Activated CD8-positive, alpha-beta memory T cell treated with anti-CD3 and anti-CD28 coated beads, Interleukin-2, amount 50 U/mL, for 24 hours (primary cell): ENCODE measurements around the gene TTF1.
A peak's percentile ranks its signal among the peaks of the same experiment; 100 is the strongest.

Experiments
- DNase-seq: peaks from one replicate; pipeline ENCODE4 v3.0.0-alpha.2; 2020; ENCODE audit errors: extremely low read depth

The TTF1 gene, protein sequence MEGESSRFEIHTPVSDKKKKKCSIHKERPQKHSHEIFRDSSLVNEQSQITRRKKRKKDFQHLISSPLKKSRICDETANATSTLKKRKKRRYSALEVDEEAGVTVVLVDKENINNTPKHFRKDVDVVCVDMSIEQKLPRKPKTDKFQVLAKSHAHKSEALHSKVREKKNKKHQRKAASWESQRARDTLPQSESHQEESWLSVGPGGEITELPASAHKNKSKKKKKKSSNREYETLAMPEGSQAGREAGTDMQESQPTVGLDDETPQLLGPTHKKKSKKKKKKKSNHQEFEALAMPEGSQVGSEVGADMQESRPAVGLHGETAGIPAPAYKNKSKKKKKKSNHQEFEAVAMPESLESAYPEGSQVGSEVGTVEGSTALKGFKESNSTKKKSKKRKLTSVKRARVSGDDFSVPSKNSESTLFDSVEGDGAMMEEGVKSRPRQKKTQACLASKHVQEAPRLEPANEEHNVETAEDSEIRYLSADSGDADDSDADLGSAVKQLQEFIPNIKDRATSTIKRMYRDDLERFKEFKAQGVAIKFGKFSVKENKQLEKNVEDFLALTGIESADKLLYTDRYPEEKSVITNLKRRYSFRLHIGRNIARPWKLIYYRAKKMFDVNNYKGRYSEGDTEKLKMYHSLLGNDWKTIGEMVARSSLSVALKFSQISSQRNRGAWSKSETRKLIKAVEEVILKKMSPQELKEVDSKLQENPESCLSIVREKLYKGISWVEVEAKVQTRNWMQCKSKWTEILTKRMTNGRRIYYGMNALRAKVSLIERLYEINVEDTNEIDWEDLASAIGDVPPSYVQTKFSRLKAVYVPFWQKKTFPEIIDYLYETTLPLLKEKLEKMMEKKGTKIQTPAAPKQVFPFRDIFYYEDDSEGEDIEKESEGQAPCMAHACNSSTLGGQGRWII

GRCh38 chr9:132406554-132407122 is at the start of gene TTF1:
TTF1 (minus strand) TSS chr9:132406840; CDS start chr9:132402821, 4,019 bp downstream.
- DNase-seq = peak; percentile 84

DNA sequence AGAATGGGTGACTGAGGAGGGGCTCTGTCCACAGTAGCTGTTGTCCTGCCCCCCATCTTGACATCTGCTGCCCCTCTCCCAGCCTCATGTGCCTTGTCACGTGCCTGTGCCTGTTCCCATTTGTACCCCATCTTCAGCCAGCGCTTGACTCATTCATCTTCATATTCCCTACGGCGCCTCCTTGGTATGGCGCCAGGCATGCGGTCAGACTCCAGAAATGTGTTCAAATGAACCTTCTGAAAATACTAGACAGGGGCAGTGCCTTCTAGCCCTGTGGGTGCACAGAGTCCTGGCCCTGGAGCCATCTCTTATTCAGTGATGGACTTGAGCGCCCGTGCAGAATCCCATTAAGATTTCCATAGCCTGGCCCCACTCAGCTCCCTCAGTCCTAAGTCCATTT is 49.6 kb upstream of the TTF1 start:
- no peak for DNase-seq

GRCh38 chr9:132451276-132451675 is 44.6 kb upstream of the TTF1 start:
- DNase-seq = peak; percentile 6

DNA sequence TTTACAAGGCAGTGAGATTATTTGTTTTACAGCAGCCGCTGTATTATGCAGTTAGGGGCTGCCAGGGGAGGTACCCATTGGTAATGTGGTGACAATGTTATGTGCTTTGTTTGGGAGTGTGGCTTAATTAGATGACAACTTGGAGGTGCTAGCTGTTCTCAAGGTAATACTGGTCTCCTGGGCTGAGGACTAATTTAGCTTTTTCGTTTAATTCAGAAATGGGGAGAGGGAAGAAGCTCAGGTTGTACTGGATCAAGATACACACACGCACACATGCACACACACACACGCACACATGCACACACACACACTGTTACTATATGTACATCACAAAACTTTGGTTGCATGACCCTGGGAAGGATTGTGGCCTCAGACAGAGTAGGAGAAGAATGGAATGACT is 41.3 kb upstream of the TTF1 start:
- DNase-seq = no peak

DNA sequence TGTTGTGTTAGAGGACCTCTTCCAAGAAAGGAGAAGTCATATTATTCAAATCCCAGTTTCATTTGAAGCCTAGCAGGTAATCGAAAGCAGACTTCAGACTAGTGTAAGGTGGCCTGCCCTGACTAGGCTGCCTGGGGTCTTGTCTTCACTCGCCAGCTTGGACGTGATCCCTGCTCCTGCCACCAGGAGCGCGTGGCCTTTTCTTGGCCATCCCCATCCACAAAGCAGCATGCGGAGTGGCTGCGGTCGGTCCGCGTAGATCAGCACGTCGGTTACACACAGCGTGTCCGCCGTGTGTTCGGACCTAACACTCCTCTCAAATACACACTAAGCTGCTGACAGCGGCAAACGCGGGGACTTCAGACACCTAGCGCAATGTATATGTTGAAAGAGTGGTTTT is 40.7 kb upstream of the TTF1 start:
- no peak for DNase-seq

- no peak for DNase-seq
Measured at GRCh38 chr9:132446887-132447286, 40.2 kb upstream of the TTF1 start.

DNA sequence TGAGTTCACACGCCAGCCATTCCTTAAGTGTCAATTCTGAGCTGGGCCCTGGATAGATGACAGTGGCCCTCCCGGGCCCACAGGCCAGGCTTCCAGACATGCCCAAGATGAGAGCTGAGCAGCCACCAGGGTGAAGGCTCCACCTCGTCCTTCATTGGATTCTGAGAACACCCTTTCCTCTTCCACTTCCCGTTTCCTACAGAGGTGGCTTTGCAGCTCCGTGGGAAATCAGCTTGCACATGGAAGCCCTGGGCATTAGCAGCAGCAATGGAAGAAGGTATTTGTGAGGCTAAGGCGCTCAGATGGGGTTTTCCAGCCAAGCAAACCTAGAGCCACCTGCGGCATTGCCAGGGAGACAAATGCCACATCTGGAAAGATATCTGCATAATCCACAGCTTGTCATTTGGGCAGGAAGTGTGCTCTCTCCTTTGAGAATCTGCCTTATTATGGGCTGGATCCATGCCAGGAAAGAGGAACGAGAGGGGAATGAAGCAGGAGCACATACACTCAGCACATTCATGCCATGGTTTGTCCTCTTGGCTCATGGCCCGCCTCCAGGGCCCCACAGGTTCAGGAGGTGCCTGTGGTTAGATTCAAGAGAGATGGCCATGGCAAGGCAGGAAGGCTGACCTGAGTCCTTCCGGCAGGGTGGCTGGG is 37.4 kb upstream of the TTF1 start:
- DNase-seq = no peak

GRCh38 chr9:132441404-132441803 is 34.8 kb upstream of the TTF1 start:
- no peak for DNase-seq

GRCh38 chr9:132440735-132441134 is 34.1 kb upstream of the TTF1 start:
- no peak for DNase-seq

DNA sequence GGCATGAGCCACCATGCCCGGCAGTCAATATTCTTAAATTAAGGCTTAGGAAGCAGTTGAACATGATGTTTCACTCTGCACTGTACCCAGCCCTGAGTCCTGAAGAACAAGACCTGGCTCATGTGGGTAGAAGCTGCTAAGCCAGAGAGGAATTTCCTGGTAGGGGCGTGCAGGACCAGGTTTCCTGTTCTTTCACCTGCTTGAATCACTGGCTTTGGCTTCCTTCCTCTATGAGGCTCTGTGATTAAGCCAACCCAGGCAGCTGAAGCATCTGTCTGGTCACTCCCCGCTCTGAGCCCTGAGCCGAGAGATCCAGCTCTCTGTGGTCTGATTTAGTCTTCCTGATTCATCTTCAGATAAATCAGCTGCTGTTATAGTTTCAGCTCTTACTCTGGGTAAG is 32.5 kb upstream of the TTF1 start:
- no peak for DNase-seq

DNA sequence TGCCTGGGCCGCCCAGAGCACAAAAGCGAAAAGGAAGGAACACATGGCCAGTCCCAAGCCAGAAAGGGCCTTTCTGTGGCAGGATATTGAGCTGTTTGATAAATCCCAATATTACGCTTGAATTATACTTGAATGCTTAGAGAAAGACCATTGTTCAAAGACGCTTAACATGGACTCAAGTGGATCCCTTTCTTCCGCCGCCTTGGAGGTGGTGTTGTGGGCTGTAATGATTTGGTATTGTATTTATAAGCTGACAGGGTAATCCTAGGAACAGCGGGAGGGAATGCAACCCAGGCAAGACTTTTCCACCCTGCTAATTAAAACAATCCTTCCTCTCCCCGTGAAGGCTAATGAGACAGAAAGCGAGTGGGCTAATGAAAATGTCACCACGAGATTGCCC is 28.2 kb upstream of the TTF1 start:
- no peak for DNase-seq

- DNase-seq = no peak
Measured at GRCh38 chr9:132430998-132431397, 24.4 kb upstream of the TTF1 start.

- DNase-seq = no peak
Measured at GRCh38 chr9:132426639-132427414, 20.2 kb upstream of the TTF1 start.

GRCh38 chr9:132425675-132426062 is 19.0 kb upstream of the TTF1 start:
- no peak for DNase-seq

DNA sequence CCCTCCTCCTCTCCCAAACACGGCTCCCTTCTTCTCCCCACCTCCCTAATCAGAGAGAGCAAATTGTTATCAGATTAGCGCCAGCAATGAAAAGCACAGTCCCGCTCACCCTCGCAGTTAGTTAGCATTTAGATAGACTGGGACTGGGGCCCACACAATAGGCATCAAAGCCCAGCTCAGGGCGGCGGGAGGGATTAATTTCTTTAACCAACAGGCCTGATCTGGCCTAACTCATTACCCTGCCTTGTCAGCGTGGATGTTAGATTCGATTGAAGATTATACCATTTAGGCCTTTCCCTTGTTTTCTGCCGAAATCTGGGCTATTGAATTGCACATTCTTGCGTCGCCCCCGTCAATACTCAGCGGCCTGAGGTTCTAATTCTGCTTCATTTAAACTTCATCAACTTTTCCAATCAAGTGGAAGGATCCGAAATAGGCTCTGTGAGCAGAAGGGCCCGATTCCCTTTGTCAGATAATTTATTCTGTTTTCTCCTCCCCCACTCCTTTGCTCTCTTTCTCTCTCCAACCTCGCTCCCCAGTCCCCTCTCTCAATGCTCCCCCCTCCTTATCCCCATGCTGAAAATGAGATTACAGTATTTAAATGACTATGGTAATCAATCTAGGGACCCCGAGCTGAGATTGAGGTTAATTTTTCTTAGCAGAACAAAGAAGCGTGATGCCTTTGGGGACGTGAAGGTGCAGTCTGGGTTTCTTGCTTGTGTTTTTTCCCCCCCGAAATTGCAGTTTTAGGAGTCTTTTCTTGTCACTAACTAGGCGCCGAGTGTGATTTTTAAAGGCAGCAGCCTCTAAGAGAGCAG is 18.4 kb upstream of the TTF1 start:
- no peak for DNase-seq

- DNase-seq = no peak
Measured at GRCh38 chr9:132423503-132423902, 16.9 kb upstream of the TTF1 start.

DNA sequence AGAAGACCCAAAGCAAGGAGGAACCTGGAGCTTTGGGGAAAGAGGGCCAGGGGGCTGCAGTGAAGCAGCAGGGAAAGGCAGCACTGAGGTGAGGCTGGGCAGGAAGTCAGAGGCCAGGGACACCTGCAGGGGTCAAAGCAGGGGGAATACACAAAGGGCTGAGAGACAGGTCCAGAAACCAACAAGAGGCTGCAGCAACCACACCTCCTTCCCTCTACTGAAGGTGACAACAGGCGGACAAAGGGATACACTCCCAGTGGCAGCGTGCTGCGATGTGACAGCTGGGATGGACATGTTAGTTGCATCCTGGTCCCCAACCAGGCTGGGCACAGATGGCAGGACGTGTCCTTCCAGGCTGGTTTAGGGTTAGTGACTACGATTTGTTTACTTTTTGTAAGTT is 15.9 kb upstream of the TTF1 start:
- DNase-seq = no peak

DNA sequence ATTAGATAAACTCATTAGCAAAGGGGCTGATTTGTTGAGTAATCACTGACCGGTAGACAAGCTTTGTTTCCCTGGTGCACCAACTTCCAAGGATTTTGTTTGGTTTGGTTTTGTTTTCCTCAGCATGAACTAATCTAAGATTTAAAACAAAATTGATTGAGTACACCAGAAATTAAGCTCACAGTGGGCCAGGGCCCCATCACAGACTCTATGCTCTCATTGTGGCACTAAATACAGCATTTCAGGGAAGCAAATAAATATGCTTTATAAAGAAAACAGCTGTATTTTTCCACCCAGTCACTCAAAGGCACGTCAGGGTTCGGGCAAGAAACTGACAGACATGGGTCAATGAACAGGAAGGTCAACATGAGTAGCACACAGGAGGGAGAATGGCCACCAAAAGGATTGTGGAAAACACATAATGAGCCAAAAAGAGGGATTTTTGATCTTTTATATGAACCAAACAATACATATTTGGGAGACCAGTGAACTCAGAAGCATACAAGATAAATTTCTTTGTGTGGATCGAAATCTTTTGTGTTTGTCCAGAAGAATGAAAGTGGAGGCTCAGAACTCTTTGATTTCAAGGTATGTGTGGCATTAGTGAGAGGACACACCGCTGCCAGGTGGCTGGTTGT is 12.2 kb upstream of the TTF1 start:
- no peak for DNase-seq

DNA sequence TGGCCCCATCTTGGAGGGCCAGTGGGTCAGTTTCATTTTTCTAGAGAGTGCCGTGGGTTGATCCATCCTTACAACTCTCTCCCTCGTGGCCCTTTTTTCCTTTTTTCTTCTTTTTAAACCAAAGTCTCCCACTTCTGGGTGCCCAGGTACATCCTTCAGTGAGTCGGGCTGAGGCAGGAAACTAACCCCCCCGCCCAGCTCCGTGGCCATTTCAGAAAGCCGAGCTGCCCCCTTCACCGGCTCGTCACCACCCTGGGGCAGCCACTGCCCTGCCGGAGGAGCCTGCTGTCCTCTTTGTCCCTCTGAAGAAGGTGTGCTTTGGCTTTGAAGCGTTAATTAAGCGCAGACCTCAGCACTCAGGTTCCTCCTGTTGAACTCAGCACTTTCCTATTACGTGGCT is 8.5 kb upstream of the TTF1 start:
- DNase-seq = no peak

DNA sequence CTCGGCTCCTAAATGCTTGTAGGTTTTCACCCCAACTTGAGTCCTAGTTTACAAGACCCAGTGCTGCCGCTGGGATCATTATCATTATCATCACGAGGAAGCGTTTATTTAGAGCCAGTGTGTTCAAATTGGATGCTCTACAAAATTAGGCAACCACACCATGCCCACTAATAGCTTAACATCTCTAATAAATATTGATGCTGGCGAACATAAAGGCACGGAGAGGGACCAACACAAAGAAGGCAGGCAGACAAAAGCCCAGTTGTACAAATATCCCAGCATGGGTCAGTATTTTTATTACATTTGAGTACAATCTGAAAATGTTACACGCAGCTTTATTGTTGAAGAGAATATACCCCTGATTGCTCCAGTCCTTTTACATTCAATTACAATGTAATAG is 8.1 kb upstream of the TTF1 start:
- DNase-seq = no peak
